Stimulated activated CD8-positive, alpha-beta memory T cell treated with anti-CD3 and anti-CD28 coated beads, Interleukin-2, amount 100 ng/mL, for 1 hour (primary cell): Measurements from ENCODE around the gene KRTAP5-5.
"Not testable (repeated sequence)": the region's sequence is repeated elsewhere in the genome, so short reads cannot be mapped to it uniquely, and the experiment has no call there.

Source experiments
- DNase-seq, 2 donors: peaks; one replicate each; pipeline ENCODE4 v3.0.0-alpha.2; 2020; ENCODE audit warnings: low read depth in 2 of 2

Gene KRTAP5-5

GRCh38 chr11:1607156-1607845 is 22.3 kb upstream of the KRTAP5-5 start:
- DNase-seq: not testable (repeated sequence)

DNA sequence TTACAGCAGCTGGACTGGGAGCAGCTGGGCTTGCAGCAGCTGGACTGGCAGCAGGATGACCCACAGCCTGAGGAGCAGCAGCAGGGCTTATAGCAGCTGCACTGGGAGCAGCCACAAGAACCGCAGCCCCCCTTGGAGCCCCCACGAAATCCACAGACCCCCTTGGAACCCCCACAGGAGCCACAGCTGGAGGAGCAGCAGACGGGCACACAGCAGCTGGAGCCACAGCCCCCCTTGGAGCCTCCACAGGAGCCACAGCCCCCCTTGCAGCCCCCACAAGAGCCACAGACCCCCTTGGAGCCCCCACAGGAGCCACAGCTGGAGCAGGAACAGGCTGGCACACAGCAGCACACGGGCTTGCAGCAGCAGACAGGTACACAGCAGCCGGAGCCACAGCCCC is 21.7 kb upstream of the KRTAP5-5 start:
- not testable (repeated sequence) for DNase-seq

DNA sequence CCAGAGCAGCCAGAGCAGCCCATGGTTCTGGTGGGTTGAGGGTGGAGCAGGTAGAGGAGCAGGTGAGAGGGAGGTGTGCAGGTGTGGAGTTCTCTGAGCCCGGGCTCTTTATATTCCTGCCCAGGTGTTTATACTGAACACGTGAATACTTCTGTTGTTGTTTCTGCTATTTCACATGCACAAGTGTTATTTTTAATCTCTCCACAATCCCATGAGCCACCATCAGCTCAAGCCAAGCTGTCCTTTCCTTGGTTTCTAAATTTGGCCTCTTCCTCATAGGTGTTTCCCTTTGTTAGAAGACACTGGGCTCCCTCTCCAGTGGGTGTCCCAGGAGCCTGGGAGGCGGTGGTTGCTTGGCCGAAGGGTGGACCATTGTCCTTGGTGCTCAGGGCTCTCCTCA is 21.2 kb upstream of the KRTAP5-5 start, which contains the start of gene KRTAP5-3:
Gene KRTAP5-3, minus strand, starts transcription at position 101 of the 400 bp plus-strand sequence. Its CDS starts 78 bp downstream, at position 23.
- no peak for DNase-seq

DNA sequence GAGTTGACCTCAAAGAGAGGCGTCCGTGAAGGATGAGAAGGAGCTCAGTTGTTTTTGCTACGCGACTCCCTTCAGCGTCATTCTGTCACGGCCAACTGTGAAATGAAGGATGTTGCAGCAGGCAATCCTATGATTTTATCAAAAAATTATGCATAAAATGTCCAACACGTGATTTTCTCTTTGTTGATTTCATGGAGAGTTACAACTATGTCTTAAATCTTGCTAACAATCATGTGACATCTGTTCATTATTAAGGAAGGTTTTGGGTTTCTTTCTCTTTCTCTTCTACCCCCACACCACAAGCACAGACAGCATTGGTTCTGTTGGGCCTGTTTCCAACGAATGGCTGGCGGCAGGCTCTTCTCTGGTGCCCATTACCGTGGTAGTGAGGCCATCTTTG is 11.3 kb upstream of the KRTAP5-5 start:
- DNase-seq: no peak

GRCh38 chr11:1619449-1619848 is 10.1 kb upstream of the KRTAP5-5 start:
- DNase-seq: no peak

DNA sequence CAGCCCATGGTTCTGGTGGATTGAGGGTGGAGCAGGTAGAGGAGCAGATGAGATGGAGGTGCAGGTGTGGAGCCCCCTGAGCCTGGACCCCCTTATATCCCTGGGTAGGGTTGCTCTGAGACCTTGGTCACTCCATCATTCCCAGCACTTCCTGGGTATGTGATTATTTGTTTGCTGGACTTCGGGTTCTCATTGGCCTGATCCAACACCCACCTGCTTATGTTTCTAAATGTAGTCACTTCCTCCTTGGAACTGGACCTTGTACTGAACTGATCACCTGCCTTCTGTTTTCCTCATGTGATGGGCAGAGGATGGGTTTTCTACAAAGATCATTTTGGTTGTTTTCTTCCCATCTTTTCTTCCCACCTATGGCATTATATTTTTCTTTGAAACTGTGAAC is 7.5 kb upstream of the KRTAP5-5 start, which contains the start of gene KRTAP5-4:
Gene KRTAP5-4, minus strand, starts transcription at position 53 of the 400 bp plus-strand sequence. Its CDS starts 45 bp downstream, at position 8.
- no peak for DNase-seq

- no peak for DNase-seq
Observed at GRCh38 chr11:1623716-1624115, 5.9 kb upstream of the KRTAP5-5 start.

DNA sequence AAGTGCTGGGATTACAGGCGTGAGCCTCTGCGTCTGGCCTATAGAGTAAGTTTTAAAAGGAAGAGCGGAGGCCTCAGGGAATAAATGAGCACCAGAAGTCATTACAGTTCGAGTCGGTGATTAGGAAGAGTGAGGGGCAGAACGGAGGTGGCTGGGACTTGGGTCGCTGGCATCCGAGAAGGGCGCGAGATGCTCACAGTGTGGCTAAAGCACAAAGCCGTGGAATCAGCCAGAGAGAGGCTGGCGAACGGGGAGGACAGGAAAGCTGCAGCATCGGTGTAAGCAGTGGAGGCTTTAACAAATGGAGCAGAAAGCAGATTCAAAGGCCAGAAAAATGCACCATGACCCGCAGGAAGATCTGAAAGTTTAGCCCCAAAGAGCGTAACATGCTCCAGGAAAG is 5.0 kb upstream of the KRTAP5-5 start:
- DNase-seq: no peak

- no peak for DNase-seq
Observed at GRCh38 chr11:1625541-1625940, 4.0 kb upstream of the KRTAP5-5 start.

GRCh38 chr11:1628506-1629325 is 859 bp upstream of the KRTAP5-5 start:
- DNase-seq: peak; percentile 14 to 40

DNA sequence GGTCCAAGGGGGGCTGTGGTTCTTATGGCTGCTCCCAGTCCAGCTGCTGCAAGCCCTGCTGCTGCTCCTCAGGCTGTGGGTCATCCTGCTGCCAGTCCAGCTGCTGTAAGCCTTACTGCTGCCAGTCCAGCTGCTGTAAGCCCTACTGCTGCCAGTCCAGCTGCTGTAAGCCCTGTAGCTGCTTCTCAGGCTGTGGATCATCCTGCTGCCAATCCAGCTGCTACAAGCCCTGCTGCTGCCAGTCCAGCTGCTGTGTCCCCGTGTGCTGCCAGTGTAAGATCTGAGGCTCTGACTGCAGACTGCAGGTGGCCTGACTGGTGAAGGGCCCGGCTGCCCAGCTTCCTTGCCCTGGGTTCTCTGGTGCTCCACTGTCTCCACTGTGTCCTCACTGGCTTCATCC is 696 bp downstream of the KRTAP5-5 start:
- DNase-seq: no peak

- no peak for DNase-seq
Observed at GRCh38 chr11:1631066-1631568, 1.5 kb downstream of the KRTAP5-5 start.

DNA sequence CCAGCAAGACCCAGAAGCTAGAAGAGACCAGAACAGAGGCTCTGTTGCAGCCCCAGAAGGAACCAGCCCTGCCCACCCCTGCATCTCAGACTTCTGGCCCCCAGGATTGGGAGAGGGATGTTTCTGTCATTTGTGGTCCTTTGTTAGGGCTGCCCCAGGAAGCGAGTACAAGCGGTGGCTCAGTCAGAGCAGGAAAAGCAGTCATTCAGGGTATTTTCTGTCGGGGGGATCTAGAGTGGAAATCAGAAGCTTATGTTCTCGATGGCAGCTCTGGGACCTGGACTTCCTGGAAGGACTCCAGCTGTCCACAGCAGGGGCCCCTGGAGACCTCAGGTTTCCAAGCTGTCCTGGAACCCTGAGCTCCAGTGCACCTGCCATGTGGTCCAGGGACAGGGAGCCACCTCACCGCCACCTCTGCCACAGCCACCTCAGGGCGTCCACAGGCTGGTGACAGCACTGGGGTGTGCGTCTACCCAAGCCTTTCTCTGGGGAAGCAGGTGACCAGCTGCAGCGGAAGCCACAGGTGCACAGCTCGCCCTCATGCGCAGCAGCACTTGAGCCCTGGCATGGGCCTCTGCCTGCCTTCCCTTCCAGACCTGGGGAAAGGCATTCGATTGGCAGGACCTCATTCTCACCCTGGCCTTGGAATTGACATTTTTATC is 2.6 kb downstream of the KRTAP5-5 start:
- DNase-seq: no peak

GRCh38 chr11:1633864-1634263 is 4.3 kb downstream of the KRTAP5-5 start:
- DNase-seq: no peak

DNA sequence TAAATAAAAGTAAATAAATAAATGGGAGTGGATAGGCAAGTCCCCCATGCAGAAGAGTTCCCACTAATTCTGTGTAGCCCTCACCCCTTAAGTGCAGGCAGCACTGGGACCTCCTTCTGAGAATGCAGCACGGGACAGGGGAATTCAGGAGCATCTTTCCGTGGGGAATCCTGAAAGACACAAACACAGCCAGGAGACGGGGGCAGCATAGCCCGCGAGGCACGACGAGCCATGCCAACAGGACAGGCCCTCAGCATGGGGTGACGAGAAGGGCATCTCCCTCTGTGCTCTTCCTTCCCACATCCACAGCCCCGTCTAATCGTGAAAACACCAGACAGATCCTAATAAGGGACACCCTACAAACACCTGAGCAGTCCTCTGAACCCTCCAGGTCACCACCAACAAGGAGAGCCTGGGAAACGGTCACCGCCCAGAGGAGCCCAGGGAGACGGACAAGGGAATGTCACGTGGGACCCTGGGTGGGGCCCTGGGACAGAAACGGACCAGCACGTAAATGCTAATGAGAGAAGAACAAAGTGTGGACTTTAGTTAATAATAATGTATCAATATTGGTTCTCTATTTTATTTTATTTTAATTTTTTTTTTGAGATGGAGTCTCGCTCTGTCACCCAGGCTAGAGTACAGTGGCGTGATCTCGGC is 6.8 kb downstream of the KRTAP5-5 start:
- no peak for DNase-seq

GRCh38 chr11:1637628-1638027 is 8.1 kb downstream of the KRTAP5-5 start:
- no peak for DNase-seq

- DNase-seq: no peak
Observed at GRCh38 chr11:1638344-1638743, 8.8 kb downstream of the KRTAP5-5 start.

- no peak for DNase-seq
Observed at GRCh38 chr11:1639102-1639620, 9.6 kb downstream of the KRTAP5-5 start.

- DNase-seq: no peak
Observed at GRCh38 chr11:1639666-1640065, 10.1 kb downstream of the KRTAP5-5 start.

DNA sequence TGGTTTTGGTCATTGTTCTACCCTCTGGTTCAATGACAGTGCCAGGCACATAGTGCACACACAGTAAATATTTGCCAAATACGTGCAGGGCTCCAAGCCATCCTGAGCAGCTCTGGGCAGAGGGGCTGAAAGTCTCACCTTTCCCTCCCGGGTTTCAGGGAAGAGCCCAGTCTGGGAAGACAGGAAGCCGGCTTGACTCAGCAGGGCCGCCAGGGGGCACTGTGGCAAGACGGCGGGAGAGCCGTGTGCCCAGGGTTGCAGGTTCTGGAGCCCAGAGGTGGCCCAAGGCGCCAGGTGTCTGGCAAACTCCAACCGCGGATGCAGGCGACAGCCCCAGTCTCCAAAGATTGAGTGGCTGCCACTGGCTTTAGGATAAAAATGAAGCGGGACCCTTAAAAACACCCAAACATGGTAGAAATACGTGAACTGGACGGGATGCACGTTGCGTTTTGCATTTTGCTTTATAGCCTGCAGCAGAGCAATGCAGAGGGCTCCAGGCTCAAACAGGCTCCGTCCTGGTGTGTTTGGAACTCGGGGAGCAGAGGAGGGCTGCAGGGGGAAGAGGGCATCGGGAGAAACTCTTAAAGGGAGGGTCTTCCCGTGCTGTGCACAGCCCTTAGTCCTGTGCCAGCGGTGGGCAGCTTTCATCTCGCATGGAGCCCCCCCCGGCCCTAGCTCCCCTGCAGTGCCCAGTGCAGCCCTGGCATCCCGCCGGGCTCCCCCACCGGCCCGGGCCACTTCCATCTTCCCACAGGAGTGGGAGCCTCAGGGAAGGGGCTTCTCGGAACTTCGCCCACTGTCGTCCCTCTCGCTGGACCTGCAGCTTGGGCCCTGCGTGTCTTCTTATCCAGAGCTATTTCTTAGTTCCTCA is 10.7 kb downstream of the KRTAP5-5 start:
- DNase-seq: no peak
